PFSK-1 (cell line): Measurements from ENCODE around the gene CDCP2.

Experiments used
- POLR2AphosphoS5 ChIP-seq: IDR thresholded peaks from 2 replicates; pipeline ENCODE4 v1.6.1; 2012; ENCODE audit warnings: low read depth, mild to moderate bottlenecking, control low read depth, low read length, moderate library complexity
- REST ChIP-seq, 2 experiments: IDR thresholded peaks; 2 replicates each; pipeline versions ENCODE4 v1.6.1 to v1.8.0; 2011 to 2012; ENCODE audit warnings: low read depth in 2 of 2, low read length in 2 of 2, control low read depth in 1 of 2, inconsistent platforms in 1 of 2, mild to moderate bottlenecking in 1 of 2, moderate library complexity in 1 of 2; ENCODE audit not compliant: insufficient read depth in 1 of 2
- TAF1 ChIP-seq: IDR thresholded peaks from 2 replicates; pipeline ENCODE4 v1.6.1; 2012; ENCODE audit warnings: low read length, control low read depth, borderline replicate concordance; ENCODE audit not compliant: insufficient read depth

DNA sequence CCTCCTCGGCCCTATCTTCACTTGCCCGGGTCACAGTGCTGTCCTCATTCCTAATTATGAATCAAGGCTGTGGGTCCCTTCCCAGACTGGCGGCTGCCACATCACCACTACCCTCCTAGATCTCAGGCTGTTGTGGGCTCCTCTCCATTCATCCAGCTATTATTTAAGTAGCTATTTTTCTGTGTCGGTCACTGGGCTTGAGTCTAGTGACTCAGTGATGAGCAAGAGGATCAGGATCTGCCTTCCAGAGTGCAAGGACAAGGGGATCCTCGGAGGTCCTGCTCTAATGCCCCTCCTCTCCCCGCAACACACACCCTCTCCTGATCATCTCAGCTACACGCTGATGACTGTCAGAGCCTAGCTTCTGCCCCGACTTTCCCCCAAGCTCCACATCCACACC is 34.1 kb downstream of the CDCP2 start:
- TF ChIP-seq POLR2AphosphoS5 (no peak), TAF1 (no peak), REST (IDR thresholded peaks at IDR 0.05; ENCODE audit: insufficient read depth in 1 of 2, low read depth in 2 of 2, low read length in 2 of 2) (no peak)
